ENCODE measurements around the gene RBM33.

The RBM33 gene

DNA sequence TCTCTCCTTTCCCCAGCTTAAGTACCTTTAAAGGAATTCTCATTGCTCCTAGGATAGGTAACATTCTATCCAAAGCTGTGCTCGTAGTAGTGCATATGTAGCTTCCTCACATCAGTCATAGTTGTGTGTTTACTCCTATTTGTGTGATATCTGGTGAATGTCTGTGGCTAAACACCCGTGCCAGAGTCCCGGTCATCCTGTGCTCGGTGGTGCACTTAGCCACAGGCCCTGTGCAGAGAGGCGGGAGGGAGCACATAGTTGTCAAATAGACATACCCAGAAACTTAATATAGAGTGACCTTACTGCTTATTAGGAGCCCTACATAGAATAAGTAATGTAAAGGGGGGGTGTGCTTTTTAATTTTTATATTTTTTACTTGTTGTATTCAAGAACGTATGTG is 76.6 kb downstream of the RBM33 start:
- Histone ChIP-seq H3K36me3 (replicated peaks; ENCODE audit: insufficient read depth, low read length) (no peaks in the 10 kb centered on the region; the same call in 1 of the 2 replicates), H4K20me1 (ENCODE audit: insufficient read depth, low read length) (peaks cover 5% of the 10 kb centered on the region; the same call in 1 of the 2 replicates), H2AFZ (ENCODE audit: low read length) (no peak overlapping the region), H3K9ac (ENCODE audit: low read length) (no peak overlapping the region), H3K4me2 (ENCODE audit: low read depth, low read length) (no peak overlapping the region), H3K4me1 (ENCODE audit: low read length) (no peaks in the 10 kb centered on the region), H3K27ac (ENCODE audit: low read length) (no peak overlapping the region), H3K79me2 (ENCODE audit: low read length) (peaks cover 74% of the 10 kb centered on the region), H3K9me2 (replicated peaks; ENCODE audit: insufficient read depth, low read length) (no peaks in the 10 kb centered on the region), H3K4me3 (ENCODE audit: low read length) (no peak overlapping the region), H3K27me3 (replicated peaks; ENCODE audit: insufficient read depth, low read length) (no peaks in the 10 kb centered on the region), H3F3A (ENCODE audit: insufficient read depth, low read length) (no peaks in the 10 kb centered on the region), H3K9me3 (replicated peaks; ENCODE audit: insufficient read depth, low read length) (no peaks in the 10 kb centered on the region)
- TF ChIP-seq, protein P1, sequence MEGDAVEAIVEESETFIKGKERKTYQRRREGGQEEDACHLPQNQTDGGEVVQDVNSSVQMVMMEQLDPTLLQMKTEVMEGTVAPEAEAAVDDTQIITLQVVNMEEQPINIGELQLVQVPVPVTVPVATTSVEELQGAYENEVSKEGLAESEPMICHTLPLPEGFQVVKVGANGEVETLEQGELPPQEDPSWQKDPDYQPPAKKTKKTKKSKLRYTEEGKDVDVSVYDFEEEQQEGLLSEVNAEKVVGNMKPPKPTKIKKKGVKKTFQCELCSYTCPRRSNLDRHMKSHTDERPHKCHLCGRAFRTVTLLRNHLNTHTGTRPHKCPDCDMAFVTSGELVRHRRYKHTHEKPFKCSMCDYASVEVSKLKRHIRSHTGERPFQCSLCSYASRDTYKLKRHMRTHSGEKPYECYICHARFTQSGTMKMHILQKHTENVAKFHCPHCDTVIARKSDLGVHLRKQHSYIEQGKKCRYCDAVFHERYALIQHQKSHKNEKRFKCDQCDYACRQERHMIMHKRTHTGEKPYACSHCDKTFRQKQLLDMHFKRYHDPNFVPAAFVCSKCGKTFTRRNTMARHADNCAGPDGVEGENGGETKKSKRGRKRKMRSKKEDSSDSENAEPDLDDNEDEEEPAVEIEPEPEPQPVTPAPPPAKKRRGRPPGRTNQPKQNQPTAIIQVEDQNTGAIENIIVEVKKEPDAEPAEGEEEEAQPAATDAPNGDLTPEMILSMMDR (IDR thresholded peaks at IDR 0.05; ENCODE audit: low read length): no peak
- TF ChIP-seq EZH2 (optimal IDR thresholded peaks at IDR 0.05; ENCODE audit: low read depth, low read length): no peak
- no peak for TF ChIP-seq EZH2phosphoT487 (IDR thresholded peaks at IDR 0.05; ENCODE audit: low read length)
- no peak for DNase-seq

DNA sequence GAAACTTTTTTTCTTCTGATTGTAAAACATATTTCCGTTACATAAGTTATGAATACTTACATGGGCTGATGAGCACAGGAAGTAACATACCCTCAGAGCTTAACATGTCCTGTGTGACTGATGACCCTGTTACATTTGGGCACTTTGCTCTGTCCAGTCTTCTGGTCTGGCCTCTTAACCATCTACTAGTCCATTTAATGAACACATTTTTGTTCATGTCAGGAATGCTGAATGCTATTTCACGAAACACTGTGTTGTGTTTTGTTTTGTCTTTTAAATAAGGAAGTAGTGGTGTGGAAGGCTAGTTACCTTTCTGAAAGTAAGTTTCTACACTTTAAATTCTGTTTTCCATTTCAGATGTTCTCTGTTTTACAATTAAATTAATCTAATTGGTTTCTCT is 77.7 kb downstream of the RBM33 start:
- no peaks in the 10 kb centered on the region for H3K4me1 ChIP-seq (ENCODE audit: low read length)

DNA sequence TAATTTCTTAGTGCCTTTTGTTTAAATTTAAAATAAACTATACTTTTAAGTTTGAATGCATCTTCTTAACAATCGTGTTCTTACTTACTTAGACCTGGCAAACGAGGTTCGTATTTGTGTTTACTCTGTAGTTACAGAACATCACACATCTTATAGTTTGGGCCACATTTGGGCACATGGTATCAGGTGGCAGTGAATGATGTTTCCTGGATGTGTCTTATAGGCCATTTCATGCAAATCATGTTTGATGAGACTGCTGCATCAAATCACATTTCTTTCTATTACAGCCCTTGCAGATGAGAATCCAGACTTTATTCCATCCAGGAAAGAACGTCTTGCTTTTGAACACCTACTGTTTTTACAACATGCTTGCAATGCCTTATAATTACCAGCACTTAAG is 78.5 kb downstream of the RBM33 start:
- Histone ChIP-seq H3K27ac (ENCODE audit: low read length) (no peak overlapping the region), H3K79me2 (ENCODE audit: low read length) (peaks cover 72% of the 10 kb centered on the region), H3K9me2 (replicated peaks; ENCODE audit: insufficient read depth, low read length) (no peaks in the 10 kb centered on the region), H2AFZ (ENCODE audit: low read length) (no peak overlapping the region), H4K20me1 (ENCODE audit: insufficient read depth, low read length) (0 out of 2 replicates have a peak, but pooled peaks cover 5% of the 10 kb centered on the region), H3K36me3 (replicated peaks; ENCODE audit: insufficient read depth, low read length) (no peaks in the 10 kb centered on the region; the same call in 1 of the 2 replicates), H3K9ac (ENCODE audit: low read length) (no peak overlapping the region), H3K27me3 (replicated peaks; ENCODE audit: insufficient read depth, low read length) (no peaks in the 10 kb centered on the region), H3K4me1 (ENCODE audit: low read length) (no peaks in the 10 kb centered on the region), H3F3A (ENCODE audit: insufficient read depth, low read length) (no peaks in the 10 kb centered on the region), H3K9me3 (replicated peaks; ENCODE audit: insufficient read depth, low read length) (no peaks in the 10 kb centered on the region), H3K4me2 (ENCODE audit: low read depth, low read length) (no peak overlapping the region), H3K4me3 (ENCODE audit: low read length) (no peak overlapping the region)
- no peak for TF ChIP-seq EZH2phosphoT487 (IDR thresholded peaks at IDR 0.05; ENCODE audit: low read length)
- no peak for TF ChIP-seq EZH2 (optimal IDR thresholded peaks at IDR 0.05; ENCODE audit: low read depth, low read length)
- TF ChIP-seq, protein P1 (IDR thresholded peaks at IDR 0.05; ENCODE audit: low read length): no peak
- DNase-seq: no peak

More for the DNA sequence above, 77.7 kb downstream of the RBM33 start:
- Histone ChIP-seq H3K9ac (ENCODE audit: low read length) (no peak overlapping the region), H3K9me2 (replicated peaks; ENCODE audit: insufficient read depth, low read length) (no peaks in the 10 kb centered on the region), H3K4me2 (ENCODE audit: low read depth, low read length) (no peak overlapping the region), H3K36me3 (replicated peaks; ENCODE audit: insufficient read depth, low read length) (no peaks in the 10 kb centered on the region; the same call in 1 of the 2 replicates), H3K27me3 (replicated peaks; ENCODE audit: insufficient read depth, low read length) (no peaks in the 10 kb centered on the region), H3K9me3 (replicated peaks; ENCODE audit: insufficient read depth, low read length) (no peaks in the 10 kb centered on the region), H3K4me3 (ENCODE audit: low read length) (no peak overlapping the region), H3K79me2 (ENCODE audit: low read length) (peaks cover 72% of the 10 kb centered on the region), H4K20me1 (ENCODE audit: insufficient read depth, low read length) (peaks cover 5% of the 10 kb centered on the region; the same call in 1 of the 2 replicates), H3F3A (ENCODE audit: insufficient read depth, low read length) (no peaks in the 10 kb centered on the region), H2AFZ (ENCODE audit: low read length) (no peak overlapping the region), H3K27ac (ENCODE audit: low read length) (no peak overlapping the region)
- TF ChIP-seq EZH2 (optimal IDR thresholded peaks at IDR 0.05; ENCODE audit: low read depth, low read length): no peak
- TF ChIP-seq, protein P1 (IDR thresholded peaks at IDR 0.05; ENCODE audit: low read length): no peak
- no peak for TF ChIP-seq EZH2phosphoT487 (IDR thresholded peaks at IDR 0.05; ENCODE audit: low read length)
- DNase-seq: no peak
